Caco-2 (cell line): ENCODE measurements around the gene CABP1. TPM values are rescaled to one million over a fixed set of nuclear protein-coding genes. Genes with fewer than 3 reads are reported as not detected.

Experiments
- BruUV-seq: library from RNA; stranded (reverse); fragments of 400-500 nt; replicated peaks from 2 replicates; lab custom pipeline; 2021; lab: Mats Ljungman, UMichigan
- CTCF ChIA-PET: fragments of 300-600 bp; sonication (Branson Sonifier 250); formaldehyde crosslinking; loops from one replicate; lab custom pipeline; 2022; ENCODE audit warnings: antibody characterized with exemption; lab: Charles Lee
- POLR2A ChIA-PET: fragments of 300-600 bp; sonication (Branson Sonifier 250); formaldehyde crosslinking; loops from one replicate; lab custom pipeline; 2022; ENCODE audit warnings: antibody characterized with exemption; lab: Charles Lee
- DNase-seq, 2 experiments: peaks; one replicate each; pipeline versions ENCODE4 v3.0.0 to v3.0.0-alpha.2; 2020 to 2022
- H3K27me3 ChIP-seq: replicated peaks from 2 replicates; pipeline ENCODE4 v1.6.0; 2011; ENCODE audit warnings: low read length; ENCODE audit not compliant: control insufficient read depth, insufficient read depth
- H3K36me3 ChIP-seq: 2 replicates; pipeline ENCODE4 v1.5.1; 2011; ENCODE audit warnings: low read length; ENCODE audit not compliant: control insufficient read depth, insufficient read depth
- H3K4me1 ChIP-seq: fragments of 250-450 bp; sonication (Bioruptor Pico); 2 replicates; pipeline ENCODE4 v1.5.1; 2020; ENCODE audit warnings: mild to moderate bottlenecking
- H3K4me3 ChIP-seq: 2 replicates; pipeline ENCODE4 v1.5.1; 2011; ENCODE audit warnings: low read depth, mild to moderate bottlenecking, control low read depth, low read length
- H3K9me3 ChIP-seq: fragments of 250-450 bp; sonication (Bioruptor Pico); 2 replicates; pipeline ENCODE4 v1.5.1; 2020; ENCODE audit warnings: mild to moderate bottlenecking, moderate library complexity
- H3K27ac Mint-ChIP-seq: one replicate; pipeline ENCODE4 v1.8.0; 2022; ENCODE audit warnings: mixed read lengths; ENCODE audit not compliant: unreplicated experiment
- H3K27me3 Mint-ChIP-seq: one replicate; pipeline ENCODE4 v1.8.0; 2022; ENCODE audit warnings: mixed read lengths; ENCODE audit not compliant: insufficient read depth, unreplicated experiment
- H3K36me3 Mint-ChIP-seq: one replicate; pipeline ENCODE4 v1.8.0; 2022; ENCODE audit warnings: mild to moderate bottlenecking, mixed read lengths; ENCODE audit not compliant: insufficient read depth, unreplicated experiment
- H3K4me1 Mint-ChIP-seq: one replicate; pipeline ENCODE4 v1.8.0; 2022; ENCODE audit warnings: low read depth, mixed read lengths; ENCODE audit not compliant: unreplicated experiment
- H3K4me3 Mint-ChIP-seq: one replicate; pipeline ENCODE4 v1.8.0; 2022; ENCODE audit warnings: mild to moderate bottlenecking, moderate library complexity, mixed read lengths; ENCODE audit not compliant: unreplicated experiment
- H3K9me3 Mint-ChIP-seq: one replicate; pipeline ENCODE4 v1.8.0; 2022; ENCODE audit warnings: mixed read lengths; ENCODE audit not compliant: unreplicated experiment
- CTCF ChIP-seq, 2 experiments: fragments of 200-600 bp in 1 of 2; IDR thresholded peaks; 1 replicate in 1 of 2; 2 replicates in 1 of 2; pipeline versions ENCODE4 v1.5.1 to v1.8.0; 2011 to 2022; ENCODE audit warnings: antibody characterized with exemption in 1 of 2, control low read depth in 1 of 2, inconsistent platforms in 1 of 2, low read depth in 1 of 2, low read length in 1 of 2, mild to moderate bottlenecking in 1 of 2, moderate library complexity in 1 of 2; ENCODE audit not compliant: insufficient read depth in 1 of 2, severe bottlenecking in 1 of 2, unreplicated experiment in 1 of 2
- intact Hi-C: fragments of 100-400 bp; cut with micrococcal nuclease; formaldehyde crosslinking; loops from one replicate; pipeline ENCODE4 v1.10.0; 2022; ENCODE audit not compliant: unreplicated experiment
- total RNA-seq: library from RNA; stranded (reverse); gene quantifications from 2 replicates; pipeline ENCODE4 v1.2.3, GENCODE V29; 2022

CABP1 gene
- total RNA-seq, 1 experiment from 2014 or later: 0.95 TPM

DNA sequence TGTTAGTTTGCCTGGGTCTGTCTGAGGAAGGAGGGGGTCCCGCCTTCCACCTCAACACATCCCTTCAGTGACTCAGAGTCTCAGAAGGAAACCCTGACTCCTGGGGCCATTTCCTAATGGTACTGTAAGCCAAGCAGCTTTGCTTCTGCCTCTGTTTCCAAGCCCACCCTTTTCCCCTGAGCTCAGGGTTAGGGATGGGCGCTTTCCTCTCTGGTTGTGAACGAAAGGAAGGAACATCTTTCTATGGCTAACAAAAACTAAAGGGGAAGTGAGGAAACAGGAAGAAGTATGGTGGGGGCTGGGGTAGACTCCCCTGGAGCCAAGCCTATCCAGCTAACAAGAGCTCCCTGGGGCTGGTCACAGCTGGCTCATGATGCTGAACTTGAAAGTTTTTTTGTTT, 58.2 kb downstream of the CABP1 start:
- H3K9me3 ChIP-seq: no peaks in the 10 kb centered on the region
- peaks cover 70% of the 10 kb centered on the region for H3K36me3 Mint-ChIP-seq
- no peaks in the 10 kb centered on the region for H3K9me3 Mint-ChIP-seq
- no peak for DNase-seq
- no peak for TF ChIP-seq CTCF (IDR thresholded peaks at IDR 0.05; ENCODE audit: insufficient read depth in 1 of 2, low read depth in 1 of 2, low read length in 1 of 2, severe bottlenecking in 1 of 2, unreplicated experiment in 1 of 2)
- no TSS peak for BruUV-seq
- intact Hi-C loops: no loop called here
- peaks cover 3% of the 10 kb centered on the region; the same call in 1 of the 2 replicates for H3K36me3 ChIP-seq
- no peak overlapping the region for H3K4me3 ChIP-seq
- H3K27me3 Mint-ChIP-seq: no peaks in the 10 kb centered on the region
- H3K27ac Mint-ChIP-seq: no peak overlapping the region
- CTCF ChIA-PET: interaction anchor here (1.3 kb wide), 1 partner anchor 50 kb away, joined by 4 read pairs; no protein-coding TSS in a partner anchor
- POLR2A ChIA-PET: no interaction called here
- no peak overlapping the region for H3K4me3 Mint-ChIP-seq
- peaks cover 28% of the 10 kb centered on the region for H3K4me1 ChIP-seq
- peaks cover 21% of the 10 kb centered on the region for H3K4me1 Mint-ChIP-seq
- no peaks in the 10 kb centered on the region for H3K27me3 ChIP-seq

- no peaks in the 10 kb centered on the region for H3K9me3 Mint-ChIP-seq
- Histone ChIP-seq H3K4me1 (peaks cover 28% of the 10 kb centered on the region), H3K4me3 (no peak overlapping the region), H3K36me3 (peaks cover 3% of the 10 kb centered on the region; the same call in 1 of the 2 replicates), H3K27me3 (no peaks in the 10 kb centered on the region), H3K9me3 (no peaks in the 10 kb centered on the region)
- H3K4me1 Mint-ChIP-seq: peaks cover 21% of the 10 kb centered on the region
- POLR2A ChIA-PET: no interaction called here
- TF ChIP-seq CTCF (IDR thresholded peaks at IDR 0.05; ENCODE audit: insufficient read depth in 1 of 2, low read depth in 1 of 2, low read length in 1 of 2, severe bottlenecking in 1 of 2, unreplicated experiment in 1 of 2): no peak
- intact Hi-C loops: no loop called here
- CTCF ChIA-PET: interaction anchor here (1.3 kb wide), 1 partner anchor 51 kb away, joined by 4 read pairs; no protein-coding TSS in a partner anchor
- BruUV-seq: no TSS peak
- H3K36me3 Mint-ChIP-seq: peaks cover 63% of the 10 kb centered on the region
- H3K4me3 Mint-ChIP-seq: no peak overlapping the region
- DNase-seq: no peak
- H3K27ac Mint-ChIP-seq: no peak overlapping the region
- H3K27me3 Mint-ChIP-seq: no peaks in the 10 kb centered on the region
These were observed 59.1 kb downstream of the CABP1 start for GRCh38 chr12:120699553-120699952.

GRCh38 chr12:120700886-120701285, 60.5 kb downstream of the CABP1 start:
- peaks cover 1% of the 10 kb centered on the region; the same call in 1 of the 2 replicates for H3K36me3 ChIP-seq
- H3K4me1 Mint-ChIP-seq: peaks cover 18% of the 10 kb centered on the region
- no peaks in the 10 kb centered on the region for H3K9me3 Mint-ChIP-seq
- no peaks in the 10 kb centered on the region for H3K27me3 ChIP-seq
- DNase-seq: no peak
- no peak overlapping the region for H3K4me3 Mint-ChIP-seq
- ChIA-PET CTCF (interaction anchor here (1.1 kb wide), 1 partner anchor 11 kb away, joined by 3 read pairs; no protein-coding TSS in a partner anchor), POLR2A (no interaction called here)
- H3K27me3 Mint-ChIP-seq: no peaks in the 10 kb centered on the region
- intact Hi-C loops: no loop called here
- no peak overlapping the region for H3K4me3 ChIP-seq
- peaks cover 50% of the 10 kb centered on the region for H3K36me3 Mint-ChIP-seq
- TF ChIP-seq CTCF (IDR thresholded peaks at IDR 0.05; ENCODE audit: insufficient read depth in 1 of 2, low read depth in 1 of 2, low read length in 1 of 2, severe bottlenecking in 1 of 2, unreplicated experiment in 1 of 2): no peak
- no peak overlapping the region for H3K27ac Mint-ChIP-seq
- H3K9me3 ChIP-seq: no peaks in the 10 kb centered on the region
- BruUV-seq: no TSS peak
- peaks cover 19% of the 10 kb centered on the region for H3K4me1 ChIP-seq
